Endodermal cell (in vitro differentiated cells): Measurements from ENCODE around the gene LRPAP1. TPM values are rescaled to one million over a fixed set of nuclear protein-coding genes. Genes with fewer than 3 reads are reported as not detected.
"Not testable (repeated sequence)": the region's sequence is repeated elsewhere in the genome, so short reads cannot be mapped to it uniquely, and the experiment has no call there.

Experiments used
- DNase-seq: peaks from one replicate; pipeline ENCODE4 v3.0.0-alpha.2; 2017
- H3K27ac ChIP-seq: 2 replicates; pipeline ENCODE4 v1.5.1; 2013; ENCODE audit warnings: mild to moderate bottlenecking, low read depth, low read length, moderate library complexity
- H3K27me3 ChIP-seq: 2 replicates; pipeline ENCODE4 v1.6.1; 2013; ENCODE audit warnings: mild to moderate bottlenecking, low read length, moderate library complexity; ENCODE audit not compliant: insufficient read depth, control insufficient read depth, poor library complexity, severe bottlenecking
- H3K36me3 ChIP-seq: 2 replicates; pipeline ENCODE4 v1.7.0; 2013; ENCODE audit warnings: mild to moderate bottlenecking, low read length, moderate library complexity; ENCODE audit not compliant: control insufficient read depth, insufficient read depth
- H3K4me1 ChIP-seq: one replicate; pipeline ENCODE4 v1.7.0; 2013; ENCODE audit warnings: low read length; ENCODE audit not compliant: control insufficient read depth, insufficient read depth
- H3K4me3 ChIP-seq: 2 replicates; pipeline ENCODE4 v1.5.1; 2013; ENCODE audit warnings: mild to moderate bottlenecking, low read length, moderate library complexity
- H3K9ac ChIP-seq: 2 replicates; pipeline ENCODE4 v1.6.1; 2013; ENCODE audit warnings: mild to moderate bottlenecking, low read length, moderate library complexity; ENCODE audit not compliant: poor library complexity, severe bottlenecking; ENCODE audit errors: extremely low read depth
- H3K9me3 ChIP-seq: 2 replicates; pipeline ENCODE4 v1.6.1; 2013; ENCODE audit warnings: mild to moderate bottlenecking, low read length, moderate library complexity; ENCODE audit not compliant: control insufficient read depth
- H3K27ac Mint-ChIP-seq: 2 replicates; pipeline ENCODE4 v1.8.0; 2020; ENCODE audit warnings: mixed read lengths
- H3K27me3 Mint-ChIP-seq: 2 replicates; pipeline ENCODE4 v1.8.0; 2021; ENCODE audit warnings: mild to moderate bottlenecking, mixed read lengths; ENCODE audit not compliant: insufficient read depth
- H3K36me3 Mint-ChIP-seq: 2 replicates; pipeline ENCODE4 v1.8.0; 2020; ENCODE audit warnings: low read depth, mixed read lengths
- H3K4me1 Mint-ChIP-seq: 2 replicates; pipeline ENCODE4 v1.8.0; 2020; ENCODE audit warnings: mixed read lengths
- H3K4me3 Mint-ChIP-seq: 2 replicates; pipeline ENCODE4 v1.8.0; 2020; ENCODE audit warnings: mild to moderate bottlenecking, moderate library complexity, mixed read lengths
- H3K9me3 Mint-ChIP-seq: 2 replicates; pipeline ENCODE4 v1.8.0; 2020; ENCODE audit warnings: mild to moderate bottlenecking, mixed read lengths
- WGBS, 2 experiments: methylation state at CpG; one replicate each; pipeline versions ENCODE4 v1.1.5 to v1.1.7; 2013; ENCODE audit warnings: missing lambda C conversion rate in 2 of 2, mixed read lengths in 1 of 2; ENCODE audit not compliant: insufficient coverage in 1 of 2, insufficient read length in 1 of 2; 5-methylcytosine and 5-hydroxymethylcytosine counted together
- total RNA-seq, 2 donors: library from RNA; stranded (reverse); fragmentation: NEBNext Ultra II Directional in 1 of 2; extraction: Animal tissue kit (Norgen Biotek cat#: 25700) in 1 of 2; gene quantifications; 2 replicates in 1 of 2; 3 replicates in 1 of 2; pipeline ENCODE4 v1.2.1, GENCODE V29; 2021
- TF ChIP-seq, protein P1 (sequence below): fragments of 200-600 bp; sonication (generic); conservative IDR thresholded peaks from 2 replicates; pipeline ENCODE4 v1.5.0; 2021; ENCODE audit warnings: antibody characterized with exemption, mild to moderate bottlenecking

Gene LRPAP1
- total RNA-seq, 2 donors from 2014 or later: 111 to 129 TPM

GRCh38 chr4:3460926-3461325, 71.3 kb downstream of the LRPAP1 start:
- WGBS, 2 experiments: 87 to 92% methylated on average over 5 of the region's 5 CpGs
- H3K27me3 ChIP-seq: peaks cover 33% of the 10 kb centered on the region
- peaks cover 51% of the 10 kb centered on the region for H3K27me3 Mint-ChIP-seq

DNA sequence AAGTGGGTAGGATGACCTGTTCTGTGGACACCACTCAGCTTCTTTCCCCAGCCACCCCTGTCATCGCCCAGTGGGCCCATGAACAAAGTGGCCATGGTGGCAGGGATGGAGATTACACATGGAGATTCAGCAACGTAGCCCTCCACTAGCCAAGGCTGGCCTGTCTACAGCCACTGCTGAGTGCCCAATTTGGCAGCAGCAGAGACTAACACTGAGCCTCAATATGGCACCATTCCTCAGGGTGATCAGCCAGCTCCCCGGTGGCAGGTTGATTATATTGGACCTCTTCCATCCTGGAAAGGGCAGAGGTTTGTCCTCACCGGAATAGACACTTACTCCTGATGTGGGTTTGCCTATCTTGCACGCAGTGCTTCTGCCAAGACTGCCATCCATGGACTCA, 73.1 kb downstream of the LRPAP1 start:
- not testable (repeated sequence) for H3K4me3 ChIP-seq, H3K27ac ChIP-seq, DNase-seq, H3K27ac Mint-ChIP-seq, H3K4me3 Mint-ChIP-seq, H3K36me3 Mint-ChIP-seq, H3K9ac ChIP-seq, H3K4me1 ChIP-seq, H3K4me1 Mint-ChIP-seq, H3K36me3 ChIP-seq
- Mint-ChIP-seq H3K9me3 (peaks cover 26% of the 10 kb centered on the region), H3K27me3 (peaks cover 50% of the 10 kb centered on the region)
- 89 to 91% methylated on average over 3 to 5 of the region's 5 CpGs for WGBS, 2 experiments
- Histone ChIP-seq H3K27me3 (peaks cover 24% of the 10 kb centered on the region), H3K9me3 (peaks cover 14% of the 10 kb centered on the region)

More at GRCh38 chr4:3460926-3461325, 71.3 kb downstream of the LRPAP1 start:
- H3K4me3 Mint-ChIP-seq: no peak overlapping the region
- H3K4me1 Mint-ChIP-seq: no peaks in the 10 kb centered on the region
- no peaks in the 10 kb centered on the region for H3K36me3 Mint-ChIP-seq
- H3K9ac ChIP-seq: no peak overlapping the region
- no peaks in the 10 kb centered on the region for H3K4me1 ChIP-seq
- no peak overlapping the region for H3K27ac Mint-ChIP-seq
- TF ChIP-seq, protein P1, sequence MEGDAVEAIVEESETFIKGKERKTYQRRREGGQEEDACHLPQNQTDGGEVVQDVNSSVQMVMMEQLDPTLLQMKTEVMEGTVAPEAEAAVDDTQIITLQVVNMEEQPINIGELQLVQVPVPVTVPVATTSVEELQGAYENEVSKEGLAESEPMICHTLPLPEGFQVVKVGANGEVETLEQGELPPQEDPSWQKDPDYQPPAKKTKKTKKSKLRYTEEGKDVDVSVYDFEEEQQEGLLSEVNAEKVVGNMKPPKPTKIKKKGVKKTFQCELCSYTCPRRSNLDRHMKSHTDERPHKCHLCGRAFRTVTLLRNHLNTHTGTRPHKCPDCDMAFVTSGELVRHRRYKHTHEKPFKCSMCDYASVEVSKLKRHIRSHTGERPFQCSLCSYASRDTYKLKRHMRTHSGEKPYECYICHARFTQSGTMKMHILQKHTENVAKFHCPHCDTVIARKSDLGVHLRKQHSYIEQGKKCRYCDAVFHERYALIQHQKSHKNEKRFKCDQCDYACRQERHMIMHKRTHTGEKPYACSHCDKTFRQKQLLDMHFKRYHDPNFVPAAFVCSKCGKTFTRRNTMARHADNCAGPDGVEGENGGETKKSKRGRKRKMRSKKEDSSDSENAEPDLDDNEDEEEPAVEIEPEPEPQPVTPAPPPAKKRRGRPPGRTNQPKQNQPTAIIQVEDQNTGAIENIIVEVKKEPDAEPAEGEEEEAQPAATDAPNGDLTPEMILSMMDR: no peak
- H3K27ac ChIP-seq: no peak overlapping the region
- H3K36me3 ChIP-seq: no peaks in the 10 kb centered on the region
- H3K9me3 ChIP-seq: no peaks in the 10 kb centered on the region
- no peak for DNase-seq
- no peak overlapping the region for H3K4me3 ChIP-seq
- H3K9me3 Mint-ChIP-seq: peaks cover 10% of the 10 kb centered on the region

DNA sequence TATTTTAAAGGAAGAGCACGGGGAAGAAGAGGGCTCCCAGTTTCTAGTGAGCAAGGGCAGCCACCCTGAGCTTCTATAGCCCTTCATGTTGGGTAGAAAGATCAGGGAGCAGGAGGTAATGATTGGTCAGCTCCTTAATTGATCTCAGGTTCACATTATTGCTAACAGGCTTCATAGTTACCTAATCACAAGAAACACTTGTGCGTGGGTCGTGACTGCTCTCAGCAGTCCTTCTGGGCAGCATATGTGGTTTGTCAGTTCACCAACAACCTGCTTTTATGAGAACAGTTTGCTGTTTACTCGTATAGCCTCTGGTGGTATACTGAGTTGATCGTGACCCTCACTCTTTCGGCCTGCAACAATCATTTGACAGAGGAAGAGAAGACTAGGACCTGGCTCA, 73.9 kb downstream of the LRPAP1 start:
- Histone ChIP-seq H3K27ac (no peak overlapping the region), H3K36me3 (no peaks in the 10 kb centered on the region), H3K4me1 (no peaks in the 10 kb centered on the region), H3K9ac (no peak overlapping the region), H3K27me3 (peaks cover 18% of the 10 kb centered on the region), H3K9me3 (peaks cover 20% of the 10 kb centered on the region), H3K4me3 (no peak overlapping the region)
- no peaks in the 10 kb centered on the region for H3K36me3 Mint-ChIP-seq
- H3K4me3 Mint-ChIP-seq: no peak overlapping the region
- DNase-seq: no peak
- H3K4me1 Mint-ChIP-seq: no peaks in the 10 kb centered on the region
- peaks cover 32% of the 10 kb centered on the region for H3K9me3 Mint-ChIP-seq
- 84 to 88% methylated on average over 6 of the region's 6 CpGs for WGBS, 2 experiments
- TF ChIP-seq, protein P1: no peak
- no peak overlapping the region for H3K27ac Mint-ChIP-seq
- H3K27me3 Mint-ChIP-seq: peaks cover 55% of the 10 kb centered on the region

GRCh38 chr4:3455596-3455995, 76.6 kb downstream of the LRPAP1 start:
- H3K27me3 Mint-ChIP-seq: peaks cover 45% of the 10 kb centered on the region
- H3K27me3 ChIP-seq: not testable (repeated sequence)

More at GRCh38 chr4:3455596-3455995, 76.6 kb downstream of the LRPAP1 start:
- not testable (repeated sequence) for H3K27ac ChIP-seq, H3K4me3 Mint-ChIP-seq, H3K4me3 ChIP-seq, H3K36me3 Mint-ChIP-seq, H3K4me1 Mint-ChIP-seq, H3K4me1 ChIP-seq, DNase-seq, H3K9ac ChIP-seq, H3K36me3 ChIP-seq, H3K27ac Mint-ChIP-seq
- peaks cover 32% of the 10 kb centered on the region for H3K9me3 Mint-ChIP-seq
- WGBS, 2 experiments: 90 to 93% methylated on average over 3 of the region's 3 CpGs
- H3K9me3 ChIP-seq: peaks cover 20% of the 10 kb centered on the region

Other genes with a start within 250 kb of the LRPAP1 start
- gene RGS12, start 239.4 kb downstream of the LRPAP1 start, total RNA-seq: 10 to 100 TPM; 45.2 to 48.6 TPM
- gene HGFAC, start 90.5 kb downstream of the LRPAP1 start, total RNA-seq: under 1 TPM in 1 of 2 donors, not detected in 1; 0.46 TPM
- 1 to 10 TPM in 1 of 2 donors, under 1 TPM in 1; 0.38 to 1.3 TPM for gene DOK7, start 69.1 kb downstream of the LRPAP1 start, total RNA-seq
- 10 to 100 TPM; 16.0 to 17.3 TPM for gene ADRA2C, start 234.0 kb upstream of the LRPAP1 start, total RNA-seq